GM18498 (cell line): ENCODE measurements around the gene LZTFL1.

Experiments
- ATAC-seq: cut with Tn5 transposase; IDR thresholded peaks from one replicate; pipeline ENCODE4 v1.9.1; 2021; ENCODE audit warnings: mild to moderate bottlenecking, moderate library complexity; ENCODE audit not compliant: unreplicated experiment

LZTFL1 gene

GRCh38 chr3:45814322-45814721, 27.6 kb downstream of the LZTFL1 start:
- no peak for ATAC-seq

- ATAC-seq: no peak
Observed at GRCh38 chr3:45807681-45808540, 34.0 kb downstream of the LZTFL1 start.

DNA sequence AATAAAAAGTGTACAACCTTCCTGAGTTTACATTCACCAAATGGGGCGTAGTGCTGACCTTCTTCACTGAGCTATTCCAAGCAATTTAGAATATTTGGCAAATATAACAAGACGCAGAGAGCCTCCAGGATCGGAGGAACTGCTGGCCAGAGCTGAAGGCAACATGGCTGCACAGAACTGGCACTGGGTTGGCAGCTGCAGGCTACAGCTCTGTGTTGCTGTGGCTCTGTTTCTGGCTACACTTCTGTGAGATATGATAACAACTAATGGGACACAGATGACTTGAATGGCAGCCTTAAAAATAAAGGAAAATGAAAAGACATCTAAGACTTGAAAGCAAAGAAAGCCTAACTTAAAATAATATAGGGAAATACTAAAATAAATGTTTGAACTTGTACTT, 34.8 kb downstream of the LZTFL1 start:
- ATAC-seq: no peak

DNA sequence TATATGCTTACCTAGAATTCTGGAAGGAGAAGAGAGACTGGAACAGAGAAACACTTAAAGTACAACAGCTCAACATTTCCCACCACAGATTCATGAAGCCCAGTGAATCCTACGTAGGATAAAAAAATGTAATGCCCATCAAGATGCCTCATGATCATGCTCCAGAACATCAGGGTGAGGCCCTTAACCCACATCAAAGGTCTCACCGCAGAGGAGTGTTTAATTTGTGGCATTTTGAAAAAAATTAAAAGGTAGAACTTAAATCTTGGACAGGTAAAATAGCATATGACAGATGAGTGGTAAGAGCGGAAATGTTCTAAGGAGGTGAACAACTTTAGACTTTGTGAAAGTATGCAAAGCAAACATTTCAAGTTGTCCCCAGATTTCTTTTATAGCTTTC, 35.8 kb downstream of the LZTFL1 start:
- ATAC-seq: no peak

DNA sequence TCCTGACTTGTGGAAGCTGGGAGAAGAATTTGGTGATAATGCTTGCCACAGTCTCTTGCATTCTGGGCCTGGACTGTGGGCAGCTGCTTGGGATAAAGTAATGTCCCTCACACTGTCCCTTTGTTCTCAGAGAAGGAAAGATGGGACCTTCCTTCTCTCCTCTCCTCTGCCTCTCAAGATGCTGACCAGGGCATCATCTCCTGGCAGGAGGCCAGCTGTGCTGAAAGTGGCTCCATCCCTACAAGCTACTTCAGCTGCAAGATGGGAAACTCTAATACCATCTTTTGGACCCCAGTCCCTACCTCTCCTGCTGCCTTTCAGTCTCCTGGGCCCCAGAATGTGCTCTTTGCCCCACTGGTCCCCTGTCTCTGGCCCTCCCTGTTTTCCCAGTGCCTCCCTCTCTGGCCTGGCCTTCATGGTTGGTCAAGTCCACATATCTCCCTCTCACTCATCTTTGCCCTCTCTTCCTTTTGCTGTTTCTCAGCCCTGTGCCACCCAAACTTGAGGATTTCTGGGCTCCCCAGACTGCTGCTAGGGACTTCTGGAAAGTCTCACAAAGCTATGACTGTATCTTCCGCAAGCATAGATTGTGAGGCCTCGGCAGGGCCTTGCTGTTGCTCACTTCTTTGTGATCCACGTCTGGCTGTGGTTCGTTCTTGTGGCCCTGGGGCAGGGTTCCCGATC, 38.5 kb downstream of the LZTFL1 start:
- ATAC-seq: no peak

DNA sequence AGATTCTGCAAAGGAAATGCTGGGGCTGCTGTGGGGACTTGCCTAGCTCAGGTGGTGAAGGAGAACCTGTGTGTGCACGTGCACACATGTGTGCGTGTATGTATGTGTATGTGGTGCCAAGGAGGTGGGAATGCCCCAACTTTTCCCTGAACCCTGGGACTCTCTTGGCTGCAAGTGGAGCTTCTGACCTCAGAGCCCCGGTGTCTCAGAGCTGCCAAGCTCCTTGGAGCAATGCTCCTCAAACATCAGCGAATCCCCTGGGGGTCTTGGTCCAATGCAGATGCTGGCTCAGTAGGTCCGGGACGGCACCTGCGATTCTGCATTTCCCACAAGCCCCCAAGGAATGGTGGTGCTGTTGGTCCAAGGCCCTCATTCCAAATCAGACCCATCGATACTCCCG, 39.8 kb downstream of the LZTFL1 start:
- no peak for ATAC-seq

GRCh38 chr3:45800611-45801010, 41.3 kb downstream of the LZTFL1 start:
- no peak for ATAC-seq

DNA sequence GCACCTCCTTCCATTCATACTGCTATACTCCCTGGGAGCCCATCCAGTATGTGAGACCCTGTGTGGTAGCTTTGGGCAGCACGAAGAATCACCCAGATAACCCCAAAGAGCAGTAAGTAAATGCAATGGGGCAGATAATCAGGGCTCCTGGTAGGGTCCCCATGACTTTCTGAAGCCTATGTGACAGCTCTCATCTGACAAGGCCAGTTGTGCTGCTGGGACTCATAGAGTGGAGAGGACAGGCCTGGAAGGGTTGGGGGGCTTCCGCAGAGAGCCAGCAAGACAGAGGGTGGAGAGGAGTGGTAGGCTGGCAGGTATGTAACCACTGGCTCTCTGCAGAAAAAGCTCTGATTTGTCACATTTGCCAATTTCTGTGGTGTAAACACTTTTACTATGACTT, 42.3 kb downstream of the LZTFL1 start:
- no peak for ATAC-seq

- ATAC-seq: no peak
Observed at GRCh38 chr3:45798034-45798433, 43.9 kb downstream of the LZTFL1 start.

DNA sequence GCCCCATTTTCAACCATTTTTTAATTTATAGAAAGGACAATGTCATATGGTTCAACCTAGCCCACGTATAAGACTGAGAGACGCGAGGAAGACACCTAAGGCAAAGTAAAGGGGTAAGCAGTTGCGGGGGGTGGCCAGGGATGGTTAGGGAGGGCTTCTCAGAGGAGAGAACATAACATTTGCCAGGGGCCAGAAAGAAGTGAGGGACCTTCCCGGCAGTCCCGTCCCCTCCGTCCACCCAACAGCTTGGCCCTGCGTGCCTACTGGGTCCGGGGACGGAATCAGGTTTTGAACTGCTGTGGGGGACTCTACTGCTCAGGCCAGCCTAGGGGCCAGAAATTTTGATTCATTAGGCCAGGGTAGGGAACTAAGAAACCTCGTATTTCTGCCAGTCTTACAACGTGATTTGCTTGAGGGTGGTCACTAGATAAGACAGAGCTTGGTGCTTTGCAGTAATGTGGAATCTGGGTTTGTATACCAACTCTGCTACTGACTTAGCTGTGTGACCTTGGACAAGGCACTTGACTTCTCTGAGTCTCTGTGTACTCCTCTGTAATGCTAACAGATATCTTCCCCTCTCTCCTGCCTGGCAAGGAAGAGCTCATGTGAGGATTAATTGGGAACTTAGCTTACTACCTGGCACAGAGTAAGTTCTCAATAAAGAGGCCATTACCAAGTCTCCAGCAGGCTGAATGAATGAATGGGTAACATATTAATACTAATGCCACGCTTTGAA, 44.8 kb downstream of the LZTFL1 start:
- no peak for ATAC-seq

DNA sequence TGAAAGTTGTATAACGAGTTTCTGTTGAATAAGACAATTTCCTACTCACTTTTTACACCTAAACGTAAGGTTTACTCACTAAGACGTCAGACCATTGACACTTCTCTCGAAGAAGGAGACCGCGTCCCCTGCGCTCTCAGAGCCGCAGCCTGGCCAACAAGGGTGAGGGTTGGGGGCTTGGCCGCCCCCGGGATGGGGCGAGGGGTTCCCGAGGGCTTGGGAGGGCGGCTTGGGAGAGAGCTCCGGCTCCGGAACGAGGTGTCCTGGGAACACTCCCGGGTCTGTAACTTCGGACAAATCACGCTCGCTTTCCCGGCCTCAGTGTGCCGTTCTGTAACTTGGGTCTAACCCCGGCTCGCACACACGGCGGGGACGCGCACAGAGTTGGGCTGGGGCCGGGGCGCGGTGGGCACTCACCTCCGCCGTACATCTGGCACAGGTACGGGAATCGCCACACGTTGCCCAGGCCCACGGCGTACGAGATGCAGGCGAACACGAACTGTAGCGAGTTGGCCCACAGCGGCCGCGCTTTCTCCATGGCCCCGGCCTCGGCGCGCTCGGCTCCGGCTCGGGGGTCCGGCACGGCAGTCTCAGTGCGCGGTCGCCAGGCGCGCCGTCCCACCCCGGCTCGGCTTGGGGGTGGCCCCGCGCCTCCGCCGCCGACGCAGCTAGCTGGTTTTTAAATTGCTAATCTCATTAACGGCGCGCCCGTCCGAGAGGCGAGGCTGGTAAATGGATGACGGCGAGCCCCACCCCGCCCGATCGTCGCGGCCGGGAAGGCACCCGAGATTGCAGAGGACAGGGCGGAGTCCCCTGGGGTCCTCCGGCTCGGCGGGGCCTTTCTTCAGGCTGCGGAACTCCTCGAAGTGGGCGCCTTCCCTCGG, 45.8 kb downstream of the LZTFL1 start, which contains the start of gene SLC6A20:
Gene SLC6A20, minus strand, starts transcription at position 655 of the 884 bp plus-strand sequence. Its CDS starts 117 bp downstream, at position 538.
- no peak for ATAC-seq

DNA sequence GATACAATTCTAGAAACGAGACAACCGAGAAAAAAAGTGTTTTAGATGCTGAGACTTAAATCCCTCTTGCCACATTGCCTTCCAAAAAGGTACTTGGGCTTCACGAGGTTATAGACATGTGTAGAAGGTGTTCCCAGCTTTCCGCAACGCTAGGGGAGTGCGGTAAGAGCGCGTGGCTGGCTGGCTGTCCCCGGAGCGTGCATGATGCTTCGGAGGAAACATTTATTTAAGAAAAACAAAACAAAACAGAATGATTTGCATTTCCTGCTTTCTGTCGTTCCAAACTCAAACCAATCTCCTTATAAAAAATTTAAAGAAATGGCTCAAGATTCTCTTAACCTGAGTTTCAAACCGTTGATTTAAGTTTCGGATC, 46.4 kb downstream of the LZTFL1 start:
- no peak for ATAC-seq

GRCh38 chr3:45794660-45795059, 47.3 kb downstream of the LZTFL1 start:
- no peak for ATAC-seq

DNA sequence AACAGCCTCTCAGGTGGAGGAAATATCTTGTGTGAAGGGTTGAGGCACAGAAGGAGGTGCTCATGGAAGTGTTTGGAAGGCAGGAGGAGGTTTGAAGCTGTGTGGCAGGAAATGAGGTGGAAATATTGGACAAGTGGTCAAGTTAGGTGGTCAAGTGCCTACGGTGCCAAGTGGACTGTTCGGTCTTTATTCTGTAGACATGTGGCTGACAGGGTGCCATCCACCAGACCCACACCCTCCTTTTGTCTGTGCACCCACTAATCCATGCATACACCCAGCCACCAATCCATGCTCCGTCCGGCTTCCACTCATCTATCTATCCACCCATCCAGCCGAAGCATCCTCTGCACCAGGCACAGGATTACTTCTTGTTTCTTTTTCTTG, 47.8 kb downstream of the LZTFL1 start:
- no peak for ATAC-seq

- ATAC-seq: no peak
Observed at GRCh38 chr3:45793482-45794176, 48.3 kb downstream of the LZTFL1 start.

DNA sequence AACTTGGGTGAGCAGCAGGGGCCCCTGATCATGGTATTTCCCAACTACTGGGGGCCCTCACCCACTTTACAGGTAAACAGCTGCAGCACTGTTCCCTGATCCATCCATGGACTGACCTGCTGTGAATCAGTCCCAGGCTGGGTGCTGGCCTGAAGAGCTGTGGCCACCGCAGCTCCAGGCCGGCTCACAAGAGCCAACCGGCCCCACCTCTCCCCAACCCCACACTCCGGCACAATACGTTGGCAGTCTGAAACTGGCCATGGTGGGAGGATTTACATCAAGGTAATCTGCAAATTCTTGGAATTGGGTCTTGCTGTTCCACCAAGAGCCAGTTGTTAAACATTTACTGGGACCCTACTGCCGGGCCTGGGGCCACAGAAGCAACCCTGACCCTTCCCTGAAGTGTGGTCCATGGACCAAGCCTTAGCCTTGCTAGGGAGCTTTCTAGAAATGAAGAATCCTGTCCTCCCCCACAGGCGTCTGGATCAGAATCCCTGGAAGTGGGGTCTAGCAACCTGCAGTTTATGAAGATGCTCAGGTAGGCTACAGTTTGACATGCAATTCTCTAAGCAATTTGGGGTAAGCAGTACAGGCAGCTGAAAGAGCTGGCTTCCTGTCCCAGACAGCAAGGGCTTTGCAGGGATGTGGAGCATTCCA, 49.3 kb downstream of the LZTFL1 start:
- no peak for ATAC-seq

DNA sequence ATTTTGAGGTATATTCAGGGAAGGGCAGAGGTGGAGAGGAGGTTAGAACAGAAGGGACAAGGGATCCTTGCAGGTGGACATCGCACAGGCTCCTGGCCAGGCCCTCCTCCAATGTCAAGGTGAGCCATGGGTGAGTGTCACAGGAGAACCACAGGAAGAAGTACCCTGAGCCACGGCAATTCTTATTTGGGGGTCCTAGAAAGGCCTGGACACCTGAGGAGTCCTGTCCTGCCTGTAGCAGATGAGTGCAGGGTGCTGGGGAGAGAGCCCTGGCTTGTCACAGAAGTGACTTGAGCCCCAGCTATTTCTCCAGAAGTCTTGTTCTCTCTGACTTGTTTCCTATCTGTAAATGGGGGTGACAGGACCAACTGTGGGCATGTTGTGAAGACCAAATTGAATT, 49.9 kb downstream of the LZTFL1 start:
- no peak for ATAC-seq

DNA sequence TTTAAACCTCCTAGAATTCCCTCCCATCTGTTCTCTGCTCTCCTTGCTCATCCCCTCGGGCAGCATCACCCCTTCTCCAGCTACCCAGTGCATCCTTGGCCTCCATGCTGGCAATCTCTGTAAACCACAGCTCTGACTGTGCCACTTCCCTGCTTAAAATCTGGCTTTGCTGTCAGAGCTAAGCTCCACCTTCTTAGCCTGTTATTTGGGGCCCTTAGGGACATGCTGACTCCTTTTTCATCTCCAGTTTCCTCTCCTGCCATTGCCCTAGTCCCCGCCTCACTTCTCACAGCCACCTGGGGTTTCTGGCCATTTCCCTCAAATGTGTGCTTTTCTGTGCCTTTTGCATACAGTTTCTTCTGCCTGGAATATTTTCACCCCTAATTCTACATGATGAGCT, 51.3 kb downstream of the LZTFL1 start:
- ATAC-seq: no peak

DNA sequence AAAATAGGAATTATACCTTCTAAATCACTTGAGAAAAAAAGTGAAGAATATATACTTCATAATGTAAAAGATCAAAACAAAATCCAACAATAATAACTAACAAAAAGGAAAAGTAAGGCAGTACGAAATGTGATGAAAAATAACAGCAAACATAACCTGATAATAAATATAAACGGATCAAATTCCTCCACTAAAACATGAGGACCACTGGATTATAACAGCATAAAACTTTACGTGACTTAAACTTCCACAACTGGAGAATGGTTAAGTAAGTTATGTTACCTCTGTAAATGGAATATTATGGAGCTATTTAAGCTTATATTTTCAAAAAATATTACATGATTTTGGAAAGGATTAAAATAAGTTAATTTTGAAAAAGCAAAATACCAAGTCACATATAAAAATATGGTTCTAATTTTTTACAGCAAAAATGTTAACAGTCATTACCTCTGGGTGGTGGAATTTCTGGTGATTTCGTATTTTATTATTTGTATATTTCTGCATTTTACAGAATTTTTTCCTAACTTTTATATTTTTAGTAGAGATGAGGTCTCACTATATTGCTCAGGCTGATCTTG, 52.6 kb downstream of the LZTFL1 start:
- no peak for ATAC-seq
